Mesothelial cell of epicardium (in vitro differentiated cells): ENCODE data around the gene RSRC1. TPM values are rescaled to one million over a fixed set of nuclear protein-coding genes. Genes with fewer than 3 reads are reported as not detected.

ENCODE experiments used
- DNase-seq, 2 experiments: peaks; one replicate each; pipeline ENCODE4 v3.0.0; 2021; ENCODE audit warnings: low spot score in 2 of 2; ENCODE audit not compliant: unreplicated experiment in 2 of 2
- H3K27ac Mint-ChIP-seq: 2 replicates; pipeline ENCODE4 v1.8.0; 2021; ENCODE audit warnings: mixed read lengths
- H3K27me3 Mint-ChIP-seq: 2 replicates; pipeline ENCODE4 v1.8.0; 2021; ENCODE audit warnings: low read depth, mixed read lengths
- H3K36me3 Mint-ChIP-seq: 2 replicates; pipeline ENCODE4 v1.8.0; 2021; ENCODE audit warnings: mixed read lengths
- H3K4me1 Mint-ChIP-seq: 2 replicates; pipeline ENCODE4 v1.8.0; 2021; ENCODE audit warnings: mixed read lengths
- H3K4me3 Mint-ChIP-seq: 2 replicates; pipeline ENCODE4 v1.8.0; 2021; ENCODE audit warnings: mild to moderate bottlenecking, moderate library complexity, mixed read lengths
- H3K9me3 Mint-ChIP-seq: 2 replicates; pipeline ENCODE4 v1.8.0; 2021; ENCODE audit warnings: mixed read lengths
- CTCF ChIP-seq: fragments of 200-600 bp; sonication (generic); IDR thresholded peaks from one replicate; pipeline ENCODE4 v1.5.0; 2021; ENCODE audit warnings: antibody characterized with exemption; ENCODE audit not compliant: unreplicated experiment
- total RNA-seq: library from RNA; stranded (reverse); gene quantifications from 3 replicates; pipeline ENCODE4 v1.2.1, GENCODE V29; 2021

Gene RSRC1
- total RNA-seq, 1 donor from 2014 or later: 34.9 TPM

GRCh38 chr3:158085358-158085757 lies 24.5 kb upstream of the RSRC1 start:
- Mint-ChIP-seq H3K27me3 (peaks cover 74% of the 10 kb centered on the region), H3K36me3 (no peaks in the 10 kb centered on the region), H3K4me3 (no peak overlapping the region), H3K27ac (no peak overlapping the region), H3K4me1 (no peaks in the 10 kb centered on the region), H3K9me3 (no peaks in the 10 kb centered on the region)
- TF ChIP-seq CTCF: no peak
- DNase-seq: no peak

- Mint-ChIP-seq H3K27ac (no peak overlapping the region), H3K4me1 (no peaks in the 10 kb centered on the region), H3K27me3 (peaks cover 75% of the 10 kb centered on the region), H3K36me3 (no peaks in the 10 kb centered on the region), H3K4me3 (no peak overlapping the region), H3K9me3 (no peaks in the 10 kb centered on the region)
- DNase-seq: no peak
- TF ChIP-seq CTCF: no peak
Measured at GRCh38 chr3:158085931-158086330, 24.0 kb upstream of the RSRC1 start.

- no peaks in the 10 kb centered on the region for H3K4me1 Mint-ChIP-seq
- no peaks in the 10 kb centered on the region for H3K9me3 Mint-ChIP-seq
- no peak overlapping the region for H3K4me3 Mint-ChIP-seq
- no peak for TF ChIP-seq CTCF
- no peaks in the 10 kb centered on the region for H3K36me3 Mint-ChIP-seq
- no peak overlapping the region for H3K27ac Mint-ChIP-seq
- DNase-seq: no peak
- H3K27me3 Mint-ChIP-seq: peaks cover 74% of the 10 kb centered on the region
Measured at GRCh38 chr3:158086361-158086760, 23.5 kb upstream of the RSRC1 start.

- no peak overlapping the region for H3K4me3 Mint-ChIP-seq
- H3K4me1 Mint-ChIP-seq: no peaks in the 10 kb centered on the region
- H3K27me3 Mint-ChIP-seq: peaks cover 76% of the 10 kb centered on the region
- H3K27ac Mint-ChIP-seq: no peak overlapping the region
- DNase-seq: no peak
- TF ChIP-seq CTCF: no peak
- H3K9me3 Mint-ChIP-seq: no peaks in the 10 kb centered on the region
- no peaks in the 10 kb centered on the region for H3K36me3 Mint-ChIP-seq
Measured at GRCh38 chr3:158086776-158087175, 23.1 kb upstream of the RSRC1 start.

GRCh38 chr3:158091531-158091930 lies 18.4 kb upstream of the RSRC1 start:
- no peak for DNase-seq
- Mint-ChIP-seq H3K4me1 (no peaks in the 10 kb centered on the region), H3K36me3 (no peaks in the 10 kb centered on the region), H3K27ac (no peak overlapping the region), H3K4me3 (no peak overlapping the region), H3K9me3 (no peaks in the 10 kb centered on the region), H3K27me3 (peaks cover 98% of the 10 kb centered on the region)
- no peak for TF ChIP-seq CTCF

GRCh38 chr3:158093526-158093925 lies 16.4 kb upstream of the RSRC1 start:
- DNase-seq: no peak
- no peak overlapping the region for H3K4me3 Mint-ChIP-seq
- H3K27ac Mint-ChIP-seq: no peak overlapping the region
- H3K9me3 Mint-ChIP-seq: no peaks in the 10 kb centered on the region
- no peaks in the 10 kb centered on the region for H3K36me3 Mint-ChIP-seq
- peaks cover 8% of the 10 kb centered on the region for H3K4me1 Mint-ChIP-seq
- peaks cover 98% of the 10 kb centered on the region for H3K27me3 Mint-ChIP-seq
- no peak for TF ChIP-seq CTCF
